ENCODE results near the gene SP5. TPM values are rescaled to one million over a fixed set of nuclear protein-coding genes. Genes with fewer than 3 reads are reported as not detected.

SP5 gene
- 1.7 to 9.7 TPM (median 7.0 TPM) in 3 replicates for total RNA-seq (2021)
- percentile 42 among the genes with signal in this experiment for Bru-seq, nascent RNA
- long read RNA-seq, experiment 1, partial matches to known transcripts: 0 of 4 reads
- long read RNA-seq, experiment 1, other reads (novel, unspliced or antisense): 2 of 4 reads
- long read RNA-seq, experiment 2, partial matches to known transcripts: 6 of 12 reads
- long read RNA-seq, experiment 2, other reads (novel, unspliced or antisense): 3 of 12 reads
- long read RNA-seq, experiment 3: 0 reads

DNA sequence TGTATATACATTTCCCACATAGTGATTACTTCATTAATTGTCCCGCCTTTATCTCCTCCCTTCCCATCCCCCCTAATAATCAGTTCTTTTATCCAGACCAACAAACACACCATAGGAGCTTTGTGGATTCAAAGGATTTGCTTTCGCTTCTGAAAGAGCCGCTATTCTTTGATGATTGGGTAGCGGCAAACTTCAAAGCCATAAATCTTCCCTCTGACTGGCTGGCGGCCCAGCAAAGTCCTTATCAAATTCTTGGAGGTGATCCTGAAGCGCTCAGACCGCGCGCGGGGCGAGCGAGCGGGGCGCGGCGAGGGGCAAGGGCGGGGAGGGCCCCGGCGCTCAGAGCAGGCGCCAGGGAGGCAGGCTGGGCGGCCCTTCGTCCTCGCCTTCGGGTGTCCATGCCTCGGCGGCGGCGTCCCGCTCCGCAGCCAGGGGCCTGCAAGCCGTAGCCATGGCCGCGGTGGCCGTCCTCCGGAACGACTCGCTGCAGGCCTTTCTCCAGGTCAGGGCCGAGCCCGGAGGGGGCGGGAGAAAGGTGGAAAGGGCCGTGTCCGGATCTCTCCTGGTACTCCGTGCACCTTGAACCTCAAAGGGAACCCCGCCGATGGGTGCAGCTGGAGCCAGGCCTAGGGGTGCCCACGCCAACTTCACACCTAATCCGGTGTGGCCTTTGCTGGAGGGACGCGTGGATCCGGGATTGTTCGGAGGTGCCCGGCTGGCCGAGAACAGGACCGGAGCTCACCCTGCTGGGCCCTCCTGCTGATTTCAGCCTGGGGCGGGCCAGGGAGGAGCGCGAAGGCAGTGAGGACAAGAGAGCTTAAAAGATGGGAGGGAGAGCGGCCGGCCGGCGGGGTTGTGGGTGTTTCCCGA lies at the start of gene SP5:
Gene SP5 (plus strand): TSS at position 276 of the 870 bp plus-strand sequence. CDS start 176 bp downstream, at position 452.
- H3K4me3 Mint-ChIP-seq: peak within 1 kb of the TSS; percentile 75
- ChIA-PET POLR2A (interaction anchor here (1.3 kb wide), 1 partner anchor 55 kb away, joined by 3 read pairs; the partner anchor contains the start of gene ERICH2), CTCF (interaction anchor here (0.7 to 7.4 kb wide), 11 partner anchors 14 to 354 kb away, joined by 3 to 92 read pairs (median 4); partner anchors contain the start of genes GAD1 and GORASP2)
- H3K9me3 Mint-ChIP-seq: no peaks in the 10 kb centered on the region
- peak; percentile 17 for ATAC-seq
- H3K4me1 Mint-ChIP-seq: peaks cover 52% of the 10 kb centered on the region
- H3K27me3 Mint-ChIP-seq (ENCODE audit: low read depth): peaks cover 100% of the 10 kb centered on the region
- peak; percentile 66 for DNase-seq (ENCODE audit: low spot score)
- H3K36me3 Mint-ChIP-seq: no peaks in the 10 kb centered on the region
- H3K27ac Mint-ChIP-seq: no peak within 1 kb of the TSS
- TF ChIP-seq, protein P1, sequence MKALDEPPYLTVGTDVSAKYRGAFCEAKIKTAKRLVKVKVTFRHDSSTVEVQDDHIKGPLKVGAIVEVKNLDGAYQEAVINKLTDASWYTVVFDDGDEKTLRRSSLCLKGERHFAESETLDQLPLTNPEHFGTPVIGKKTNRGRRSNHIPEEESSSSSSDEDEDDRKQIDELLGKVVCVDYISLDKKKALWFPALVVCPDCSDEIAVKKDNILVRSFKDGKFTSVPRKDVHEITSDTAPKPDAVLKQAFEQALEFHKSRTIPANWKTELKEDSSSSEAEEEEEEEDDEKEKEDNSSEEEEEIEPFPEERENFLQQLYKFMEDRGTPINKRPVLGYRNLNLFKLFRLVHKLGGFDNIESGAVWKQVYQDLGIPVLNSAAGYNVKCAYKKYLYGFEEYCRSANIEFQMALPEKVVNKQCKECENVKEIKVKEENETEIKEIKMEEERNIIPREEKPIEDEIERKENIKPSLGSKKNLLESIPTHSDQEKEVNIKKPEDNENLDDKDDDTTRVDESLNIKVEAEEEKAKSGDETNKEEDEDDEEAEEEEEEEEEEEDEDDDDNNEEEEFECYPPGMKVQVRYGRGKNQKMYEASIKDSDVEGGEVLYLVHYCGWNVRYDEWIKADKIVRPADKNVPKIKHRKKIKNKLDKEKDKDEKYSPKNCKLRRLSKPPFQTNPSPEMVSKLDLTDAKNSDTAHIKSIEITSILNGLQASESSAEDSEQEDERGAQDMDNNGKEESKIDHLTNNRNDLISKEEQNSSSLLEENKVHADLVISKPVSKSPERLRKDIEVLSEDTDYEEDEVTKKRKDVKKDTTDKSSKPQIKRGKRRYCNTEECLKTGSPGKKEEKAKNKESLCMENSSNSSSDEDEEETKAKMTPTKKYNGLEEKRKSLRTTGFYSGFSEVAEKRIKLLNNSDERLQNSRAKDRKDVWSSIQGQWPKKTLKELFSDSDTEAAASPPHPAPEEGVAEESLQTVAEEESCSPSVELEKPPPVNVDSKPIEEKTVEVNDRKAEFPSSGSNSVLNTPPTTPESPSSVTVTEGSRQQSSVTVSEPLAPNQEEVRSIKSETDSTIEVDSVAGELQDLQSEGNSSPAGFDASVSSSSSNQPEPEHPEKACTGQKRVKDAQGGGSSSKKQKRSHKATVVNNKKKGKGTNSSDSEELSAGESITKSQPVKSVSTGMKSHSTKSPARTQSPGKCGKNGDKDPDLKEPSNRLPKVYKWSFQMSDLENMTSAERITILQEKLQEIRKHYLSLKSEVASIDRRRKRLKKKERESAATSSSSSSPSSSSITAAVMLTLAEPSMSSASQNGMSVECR (CRISPR knock-in tag; IDR thresholded peaks at IDR 0.05; ENCODE audit: borderline replicate concordance): 0 out of 2 replicates have a peak, but pooled peaks have one; percentile 62
- TF ChIP-seq, protein P2, sequence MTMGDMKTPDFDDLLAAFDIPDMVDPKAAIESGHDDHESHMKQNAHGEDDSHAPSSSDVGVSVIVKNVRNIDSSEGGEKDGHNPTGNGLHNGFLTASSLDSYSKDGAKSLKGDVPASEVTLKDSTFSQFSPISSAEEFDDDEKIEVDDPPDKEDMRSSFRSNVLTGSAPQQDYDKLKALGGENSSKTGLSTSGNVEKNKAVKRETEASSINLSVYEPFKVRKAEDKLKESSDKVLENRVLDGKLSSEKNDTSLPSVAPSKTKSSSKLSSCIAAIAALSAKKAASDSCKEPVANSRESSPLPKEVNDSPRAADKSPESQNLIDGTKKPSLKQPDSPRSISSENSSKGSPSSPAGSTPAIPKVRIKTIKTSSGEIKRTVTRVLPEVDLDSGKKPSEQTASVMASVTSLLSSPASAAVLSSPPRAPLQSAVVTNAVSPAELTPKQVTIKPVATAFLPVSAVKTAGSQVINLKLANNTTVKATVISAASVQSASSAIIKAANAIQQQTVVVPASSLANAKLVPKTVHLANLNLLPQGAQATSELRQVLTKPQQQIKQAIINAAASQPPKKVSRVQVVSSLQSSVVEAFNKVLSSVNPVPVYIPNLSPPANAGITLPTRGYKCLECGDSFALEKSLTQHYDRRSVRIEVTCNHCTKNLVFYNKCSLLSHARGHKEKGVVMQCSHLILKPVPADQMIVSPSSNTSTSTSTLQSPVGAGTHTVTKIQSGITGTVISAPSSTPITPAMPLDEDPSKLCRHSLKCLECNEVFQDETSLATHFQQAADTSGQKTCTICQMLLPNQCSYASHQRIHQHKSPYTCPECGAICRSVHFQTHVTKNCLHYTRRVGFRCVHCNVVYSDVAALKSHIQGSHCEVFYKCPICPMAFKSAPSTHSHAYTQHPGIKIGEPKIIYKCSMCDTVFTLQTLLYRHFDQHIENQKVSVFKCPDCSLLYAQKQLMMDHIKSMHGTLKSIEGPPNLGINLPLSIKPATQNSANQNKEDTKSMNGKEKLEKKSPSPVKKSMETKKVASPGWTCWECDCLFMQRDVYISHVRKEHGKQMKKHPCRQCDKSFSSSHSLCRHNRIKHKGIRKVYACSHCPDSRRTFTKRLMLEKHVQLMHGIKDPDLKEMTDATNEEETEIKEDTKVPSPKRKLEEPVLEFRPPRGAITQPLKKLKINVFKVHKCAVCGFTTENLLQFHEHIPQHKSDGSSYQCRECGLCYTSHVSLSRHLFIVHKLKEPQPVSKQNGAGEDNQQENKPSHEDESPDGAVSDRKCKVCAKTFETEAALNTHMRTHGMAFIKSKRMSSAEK (CRISPR knock-in tag; IDR thresholded peaks at IDR 0.05; ENCODE audit: borderline replicate concordance): no peak
- TF ChIP-seq NR1H2 (CRISPR knock-in tag; IDR thresholded peaks at IDR 0.05): no peak
- peak; percentile 22; the same call in 1 of the 2 replicates for TF ChIP-seq ZNF423 (CRISPR knock-in tag; IDR thresholded peaks at IDR 0.05)
- TF ChIP-seq, protein P3, sequence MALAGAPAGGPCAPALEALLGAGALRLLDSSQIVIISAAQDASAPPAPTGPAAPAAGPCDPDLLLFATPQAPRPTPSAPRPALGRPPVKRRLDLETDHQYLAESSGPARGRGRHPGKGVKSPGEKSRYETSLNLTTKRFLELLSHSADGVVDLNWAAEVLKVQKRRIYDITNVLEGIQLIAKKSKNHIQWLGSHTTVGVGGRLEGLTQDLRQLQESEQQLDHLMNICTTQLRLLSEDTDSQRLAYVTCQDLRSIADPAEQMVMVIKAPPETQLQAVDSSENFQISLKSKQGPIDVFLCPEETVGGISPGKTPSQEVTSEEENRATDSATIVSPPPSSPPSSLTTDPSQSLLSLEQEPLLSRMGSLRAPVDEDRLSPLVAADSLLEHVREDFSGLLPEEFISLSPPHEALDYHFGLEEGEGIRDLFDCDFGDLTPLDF (CRISPR knock-in tag; IDR thresholded peaks at IDR 0.05): no peak
- no peak for TF ChIP-seq RELA (CRISPR knock-in tag; IDR thresholded peaks at IDR 0.05; ENCODE audit: borderline replicate concordance)
- TF ChIP-seq, protein P4, sequence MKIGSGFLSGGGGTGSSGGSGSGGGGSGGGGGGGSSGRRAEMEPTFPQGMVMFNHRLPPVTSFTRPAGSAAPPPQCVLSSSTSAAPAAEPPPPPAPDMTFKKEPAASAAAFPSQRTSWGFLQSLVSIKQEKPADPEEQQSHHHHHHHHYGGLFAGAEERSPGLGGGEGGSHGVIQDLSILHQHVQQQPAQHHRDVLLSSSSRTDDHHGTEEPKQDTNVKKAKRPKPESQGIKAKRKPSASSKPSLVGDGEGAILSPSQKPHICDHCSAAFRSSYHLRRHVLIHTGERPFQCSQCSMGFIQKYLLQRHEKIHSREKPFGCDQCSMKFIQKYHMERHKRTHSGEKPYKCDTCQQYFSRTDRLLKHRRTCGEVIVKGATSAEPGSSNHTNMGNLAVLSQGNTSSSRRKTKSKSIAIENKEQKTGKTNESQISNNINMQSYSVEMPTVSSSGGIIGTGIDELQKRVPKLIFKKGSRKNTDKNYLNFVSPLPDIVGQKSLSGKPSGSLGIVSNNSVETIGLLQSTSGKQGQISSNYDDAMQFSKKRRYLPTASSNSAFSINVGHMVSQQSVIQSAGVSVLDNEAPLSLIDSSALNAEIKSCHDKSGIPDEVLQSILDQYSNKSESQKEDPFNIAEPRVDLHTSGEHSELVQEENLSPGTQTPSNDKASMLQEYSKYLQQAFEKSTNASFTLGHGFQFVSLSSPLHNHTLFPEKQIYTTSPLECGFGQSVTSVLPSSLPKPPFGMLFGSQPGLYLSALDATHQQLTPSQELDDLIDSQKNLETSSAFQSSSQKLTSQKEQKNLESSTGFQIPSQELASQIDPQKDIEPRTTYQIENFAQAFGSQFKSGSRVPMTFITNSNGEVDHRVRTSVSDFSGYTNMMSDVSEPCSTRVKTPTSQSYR (CRISPR knock-in tag; IDR thresholded peaks at IDR 0.05): 0 out of 2 replicates have a peak, but pooled peaks have one; percentile 19
- TF ChIP-seq, protein P5, sequence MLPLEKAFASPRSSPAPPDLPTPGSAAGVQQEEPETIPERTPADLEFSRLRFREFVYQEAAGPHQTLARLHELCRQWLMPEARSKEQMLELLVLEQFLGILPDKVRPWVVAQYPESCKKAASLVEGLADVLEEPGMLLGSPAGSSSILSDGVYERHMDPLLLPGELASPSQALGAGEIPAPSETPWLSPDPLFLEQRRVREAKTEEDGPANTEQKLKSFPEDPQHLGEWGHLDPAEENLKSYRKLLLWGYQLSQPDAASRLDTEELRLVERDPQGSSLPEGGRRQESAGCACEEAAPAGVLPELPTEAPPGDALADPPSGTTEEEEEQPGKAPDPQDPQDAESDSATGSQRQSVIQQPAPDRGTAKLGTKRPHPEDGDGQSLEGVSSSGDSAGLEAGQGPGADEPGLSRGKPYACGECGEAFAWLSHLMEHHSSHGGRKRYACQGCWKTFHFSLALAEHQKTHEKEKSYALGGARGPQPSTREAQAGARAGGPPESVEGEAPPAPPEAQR (CRISPR knock-in tag; IDR thresholded peaks at IDR 0.05): no peak
- no peak for TF ChIP-seq ZNF671 (CRISPR knock-in tag; IDR thresholded peaks at IDR 0.05)
- no peak for TF ChIP-seq TEAD4 (CRISPR knock-in tag; IDR thresholded peaks at IDR 0.05)
- TF ChIP-seq, protein P6, sequence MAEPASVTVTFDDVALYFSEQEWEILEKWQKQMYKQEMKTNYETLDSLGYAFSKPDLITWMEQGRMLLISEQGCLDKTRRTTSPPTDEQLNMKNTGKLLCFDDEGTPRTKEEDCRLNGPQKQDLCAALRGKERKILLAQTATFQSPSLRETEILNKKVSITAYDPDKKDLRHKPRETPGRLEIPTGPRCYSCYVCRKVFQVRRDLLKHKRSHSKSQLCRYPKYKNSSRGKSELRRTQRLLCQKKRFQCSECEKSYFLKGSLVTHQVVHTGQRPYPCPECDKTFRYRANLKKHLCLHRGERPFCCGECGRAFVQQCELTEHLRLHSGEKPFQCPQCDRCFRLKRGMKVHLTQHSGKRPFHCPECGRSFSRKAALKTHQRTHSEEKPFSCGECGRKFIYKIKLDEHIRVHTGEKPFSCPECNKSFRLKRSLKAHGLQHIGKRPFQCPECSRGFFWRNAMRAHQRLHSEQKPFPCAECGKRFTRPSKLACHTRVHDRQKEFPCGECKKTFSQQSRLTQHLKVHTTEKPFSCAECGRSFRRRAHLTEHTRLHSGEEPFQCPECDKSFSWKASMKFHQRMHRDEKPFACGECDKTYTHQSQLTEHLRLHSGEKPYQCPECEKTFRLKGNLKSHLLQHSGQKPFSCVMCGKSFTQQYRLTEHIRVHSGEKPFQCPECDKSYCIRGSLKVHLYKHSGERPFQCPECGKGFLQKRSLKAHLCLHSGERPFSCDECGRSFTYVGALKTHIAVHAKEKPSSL (CRISPR knock-in tag; conservative IDR thresholded peaks at IDR 0.05): no peak
- no peak for TF ChIP-seq ZNF138 (CRISPR knock-in tag; conservative IDR thresholded peaks at IDR 0.05)
- TF ChIP-seq, protein P7, sequence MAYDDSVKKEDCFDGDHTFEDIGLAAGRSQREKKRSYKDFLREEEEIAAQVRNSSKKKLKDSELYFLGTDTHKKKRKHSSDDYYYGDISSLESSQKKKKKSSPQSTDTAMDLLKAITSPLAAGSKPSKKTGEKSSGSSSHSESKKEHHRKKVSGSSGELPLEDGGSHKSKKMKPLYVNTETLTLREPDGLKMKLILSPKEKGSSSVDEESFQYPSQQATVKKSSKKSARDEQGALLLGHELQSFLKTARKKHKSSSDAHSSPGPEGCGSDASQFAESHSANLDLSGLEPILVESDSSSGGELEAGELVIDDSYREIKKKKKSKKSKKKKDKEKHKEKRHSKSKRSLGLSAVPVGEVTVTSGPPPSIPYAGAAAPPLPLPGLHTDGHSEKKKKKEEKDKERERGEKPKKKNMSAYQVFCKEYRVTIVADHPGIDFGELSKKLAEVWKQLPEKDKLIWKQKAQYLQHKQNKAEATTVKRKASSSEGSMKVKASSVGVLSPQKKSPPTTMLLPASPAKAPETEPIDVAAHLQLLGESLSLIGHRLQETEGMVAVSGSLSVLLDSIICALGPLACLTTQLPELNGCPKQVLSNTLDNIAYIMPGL (CRISPR knock-in tag; IDR thresholded peaks at IDR 0.05): peak; percentile 47; the same call in 1 of the 2 replicates
- TF ChIP-seq JUN (CRISPR knock-in tag; IDR thresholded peaks at IDR 0.05): no peak
- no peak for TF ChIP-seq RORB (CRISPR knock-in tag; IDR thresholded peaks at IDR 0.05)

Measured in WTC11 (cell line).